NCI-H1417 (cell line): ENCODE data around the gene ZMYM2.
"Not testable (repeated sequence)": the region's sequence is repeated elsewhere in the genome, so short reads cannot be mapped to it uniquely, and the experiment has no call there.

Experiments
- DNase-seq, 3 experiments: peaks; one replicate each; lab custom pipeline; 2025; lab: John Stamatoyannopoulos, UW

Gene ZMYM2

GRCh38 chr13:19958155-19959111 is at the start of gene ZMYM2:
Gene ZMYM2 (plus strand): TSS chr13:19958727. CDS start chr13:19993073, 34,346 bp downstream.
- peak; percentile 92 to 95 (median 92) for DNase-seq

- DNase-seq: no peak
Measured at GRCh38 chr13:19910336-19911072, 48.0 kb upstream of the ZMYM2 start.

GRCh38 chr13:19927117-19927748 is 31.3 kb upstream of the ZMYM2 start:
- DNase-seq: peak in 2 of 3 experiments; percentile 5 to 61

GRCh38 chr13:19940106-19940505 is 18.4 kb upstream of the ZMYM2 start:
- DNase-seq: no peak

- no peak for DNase-seq
Measured at GRCh38 chr13:19950374-19950773, 8.2 kb upstream of the ZMYM2 start.

- DNase-seq: no peak
Measured at GRCh38 chr13:19952850-19953249, 5.7 kb upstream of the ZMYM2 start.

- no peak for DNase-seq
Measured at GRCh38 chr13:19955873-19956559, 2.5 kb upstream of the ZMYM2 start.

GRCh38 chr13:19957320-19958154 is 990 bp upstream of the ZMYM2 start:
- DNase-seq: peak; percentile 64 to 92 (median 83)

- peak; percentile 4 to 68 (median 62) for DNase-seq
Measured at GRCh38 chr13:19959141-19959830, 759 bp downstream of the ZMYM2 start.

GRCh38 chr13:19959831-19960652 is 1.5 kb downstream of the ZMYM2 start:
- peak; percentile 74 to 91 (median 75) for DNase-seq

- DNase-seq: no peak
Measured at GRCh38 chr13:19960653-19960976, 2.1 kb downstream of the ZMYM2 start.

- DNase-seq: no peak
Measured at GRCh38 chr13:19961489-19961888, 3.0 kb downstream of the ZMYM2 start.

- no peak for DNase-seq
Measured at GRCh38 chr13:19961924-19962323, 3.4 kb downstream of the ZMYM2 start.

GRCh38 chr13:19962894-19963293 is 4.4 kb downstream of the ZMYM2 start:
- DNase-seq: no peak

GRCh38 chr13:19967621-19968020 is 9.1 kb downstream of the ZMYM2 start:
- no peak for DNase-seq

- DNase-seq: not testable (repeated sequence)
Measured at GRCh38 chr13:19974498-19975009, 16.0 kb downstream of the ZMYM2 start.

- no peak for DNase-seq
Measured at GRCh38 chr13:19978831-19979437, 20.4 kb downstream of the ZMYM2 start.

- no peak for DNase-seq
Measured at GRCh38 chr13:19981685-19982238, 23.2 kb downstream of the ZMYM2 start.
